ENCODE results near the gene ZMIZ1. TPM values are rescaled to one million over a fixed set of nuclear protein-coding genes. Genes with fewer than 3 reads are reported as not detected.
A peak's percentile ranks its signal among the peaks of the same experiment; 100 is the strongest.

The ZMIZ1 gene
- total RNA-seq, 1 experiment from 2014 or later = 42.3 TPM

DNA sequence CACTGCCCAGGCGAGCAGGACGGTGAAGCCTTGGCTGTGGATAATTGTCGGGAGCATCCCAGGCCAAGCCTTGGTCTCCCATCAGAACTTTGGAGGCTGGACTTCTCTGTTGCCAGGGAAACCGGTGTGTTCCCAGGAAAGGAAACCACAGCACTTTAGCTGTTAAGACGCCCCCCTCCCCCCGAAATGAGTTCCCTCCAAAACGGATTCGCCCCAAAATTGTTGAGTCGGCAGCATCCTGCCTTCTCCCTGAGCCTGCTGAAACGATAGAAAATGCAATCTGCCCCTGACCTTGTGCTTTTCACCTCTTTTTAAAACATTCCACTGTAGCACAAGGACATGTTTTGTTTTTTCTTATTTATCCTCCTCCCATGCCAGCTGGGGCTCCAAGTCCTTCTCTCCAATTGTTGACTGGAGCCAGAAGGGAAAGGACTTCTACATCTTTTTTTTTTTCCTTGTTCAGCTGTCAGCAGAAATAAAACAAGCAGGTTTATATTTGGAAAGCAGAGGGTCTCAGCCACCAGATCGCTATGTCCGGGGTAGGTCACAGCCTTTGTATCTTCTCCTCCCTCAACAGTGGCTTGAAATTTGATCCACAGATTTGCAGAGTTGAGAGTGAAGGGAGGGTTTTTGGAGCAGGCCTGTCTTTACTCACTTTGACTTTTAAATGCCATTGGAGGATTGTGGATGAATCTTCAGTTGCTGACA, 116.5 kb downstream of the ZMIZ1 start:
- BruUV-seq (replicated peaks) = no TSS peak
- Histone ChIP-seq H3K36me3 (ENCODE audit: control insufficient read depth, insufficient read depth, low read length) (peaks cover 4% of the 10 kb centered on the region), H3K9me3 (no peaks in the 10 kb centered on the region), H3K4me3 (ENCODE audit: low read depth, low read length) (no peak overlapping the region), H3K4me1 (peaks cover 76% of the 10 kb centered on the region), H3K27me3 (replicated peaks; ENCODE audit: control insufficient read depth, insufficient read depth, low read length) (no peaks in the 10 kb centered on the region)
- Mint-ChIP-seq H3K36me3 (ENCODE audit: insufficient read depth, unreplicated experiment) (peaks cover 32% of the 10 kb centered on the region), H3K27me3 (ENCODE audit: insufficient read depth, unreplicated experiment) (no peaks in the 10 kb centered on the region), H3K4me1 (ENCODE audit: low read depth, unreplicated experiment) (peaks cover 55% of the 10 kb centered on the region), H3K27ac (ENCODE audit: unreplicated experiment) (peak overlapping the region; percentile 91), H3K4me3 (ENCODE audit: unreplicated experiment) (no peak overlapping the region), H3K9me3 (ENCODE audit: unreplicated experiment) (no peaks in the 10 kb centered on the region)
- DNase-seq = no peak
- intact Hi-C loops (cut with micrococcal nuclease; ENCODE audit: unreplicated experiment) = no loop called here
- TF ChIP-seq, protein P1, sequence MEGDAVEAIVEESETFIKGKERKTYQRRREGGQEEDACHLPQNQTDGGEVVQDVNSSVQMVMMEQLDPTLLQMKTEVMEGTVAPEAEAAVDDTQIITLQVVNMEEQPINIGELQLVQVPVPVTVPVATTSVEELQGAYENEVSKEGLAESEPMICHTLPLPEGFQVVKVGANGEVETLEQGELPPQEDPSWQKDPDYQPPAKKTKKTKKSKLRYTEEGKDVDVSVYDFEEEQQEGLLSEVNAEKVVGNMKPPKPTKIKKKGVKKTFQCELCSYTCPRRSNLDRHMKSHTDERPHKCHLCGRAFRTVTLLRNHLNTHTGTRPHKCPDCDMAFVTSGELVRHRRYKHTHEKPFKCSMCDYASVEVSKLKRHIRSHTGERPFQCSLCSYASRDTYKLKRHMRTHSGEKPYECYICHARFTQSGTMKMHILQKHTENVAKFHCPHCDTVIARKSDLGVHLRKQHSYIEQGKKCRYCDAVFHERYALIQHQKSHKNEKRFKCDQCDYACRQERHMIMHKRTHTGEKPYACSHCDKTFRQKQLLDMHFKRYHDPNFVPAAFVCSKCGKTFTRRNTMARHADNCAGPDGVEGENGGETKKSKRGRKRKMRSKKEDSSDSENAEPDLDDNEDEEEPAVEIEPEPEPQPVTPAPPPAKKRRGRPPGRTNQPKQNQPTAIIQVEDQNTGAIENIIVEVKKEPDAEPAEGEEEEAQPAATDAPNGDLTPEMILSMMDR (IDR thresholded peaks at IDR 0.05; ENCODE audit: insufficient read depth in 1 of 2, low read depth in 1 of 2, low read length in 1 of 2, severe bottlenecking in 1 of 2, unreplicated experiment in 1 of 2) = no peak
- ChIA-PET POLR2A (no interaction called here), CTCF (no interaction called here)

DNA sequence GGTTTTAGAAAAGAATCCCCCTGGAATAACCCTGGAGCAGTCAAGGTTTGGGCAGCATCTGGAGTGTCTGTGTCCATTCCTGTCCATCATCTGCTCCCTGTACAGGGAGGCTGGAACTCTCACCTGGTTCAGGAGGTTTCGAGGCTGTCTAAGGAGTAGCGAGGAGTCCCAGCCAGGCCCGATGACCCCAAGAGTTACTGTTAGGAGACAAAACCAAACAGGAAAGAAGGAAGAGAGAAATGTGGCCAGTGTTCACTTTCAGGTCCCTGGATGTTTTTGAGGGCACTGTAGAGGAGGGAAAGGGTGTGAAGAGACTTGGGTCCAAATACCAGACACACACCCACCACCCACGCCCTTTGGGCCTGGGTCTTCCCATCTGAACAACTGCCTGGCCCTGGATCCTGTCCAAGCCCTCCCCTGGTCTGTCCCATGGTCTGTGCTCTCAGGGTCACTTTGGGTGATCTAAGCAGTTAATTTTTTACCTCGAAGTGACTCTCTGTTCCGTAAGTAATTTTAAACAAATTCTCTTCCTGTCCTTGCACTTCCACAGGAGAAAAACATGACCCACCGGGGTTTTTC, 117.1 kb downstream of the ZMIZ1 start:
- peak overlapping the region; percentile 91 for H3K27ac Mint-ChIP-seq (ENCODE audit: unreplicated experiment)
- peaks cover 76% of the 10 kb centered on the region for H3K4me1 ChIP-seq

DNA sequence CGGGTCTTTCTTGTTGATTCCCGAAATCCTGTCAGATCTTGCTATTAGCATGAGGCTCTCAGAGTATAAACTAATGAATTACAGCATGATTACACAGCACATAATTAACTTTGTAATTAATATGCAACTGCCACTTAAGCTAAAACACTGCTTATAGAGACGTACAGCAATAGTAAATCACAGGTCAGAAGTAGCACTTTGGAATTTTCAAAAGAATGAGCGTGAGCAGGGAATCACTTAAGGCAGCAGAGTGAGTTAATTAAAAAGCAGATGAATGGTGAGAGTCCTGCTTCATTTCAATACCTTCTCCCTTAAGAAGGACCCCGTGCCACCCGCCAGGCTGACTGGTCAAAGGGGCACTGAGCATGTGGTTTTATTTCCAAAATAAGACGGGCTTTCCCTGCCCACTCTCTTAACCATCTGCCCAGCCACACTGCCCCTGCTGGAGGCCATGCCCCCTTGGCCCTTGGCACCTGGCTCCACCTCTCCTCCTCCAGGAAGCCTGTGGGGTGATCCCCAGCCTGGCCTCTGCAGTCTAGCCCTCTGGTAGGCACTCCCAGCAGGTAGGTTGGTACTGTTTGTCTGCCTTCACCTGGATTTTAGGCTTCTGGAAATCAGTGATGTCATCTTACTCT, 117.8 kb downstream of the ZMIZ1 start:
- H3K36me3 Mint-ChIP-seq (ENCODE audit: insufficient read depth, unreplicated experiment) = peaks cover 30% of the 10 kb centered on the region
- POLR2A ChIA-PET = no interaction called here
- H3K4me1 Mint-ChIP-seq (ENCODE audit: low read depth, unreplicated experiment) = peaks cover 55% of the 10 kb centered on the region
- H3K36me3 ChIP-seq (ENCODE audit: control insufficient read depth, insufficient read depth, low read length) = peaks cover 4% of the 10 kb centered on the region
- H3K9me3 ChIP-seq = no peaks in the 10 kb centered on the region
- H3K4me3 ChIP-seq (ENCODE audit: low read depth, low read length) = no peak overlapping the region
- no TSS peak for BruUV-seq (replicated peaks)
- H3K27me3 ChIP-seq (replicated peaks; ENCODE audit: control insufficient read depth, insufficient read depth, low read length) = no peaks in the 10 kb centered on the region
- no peaks in the 10 kb centered on the region for H3K27me3 Mint-ChIP-seq (ENCODE audit: insufficient read depth, unreplicated experiment)
- intact Hi-C loops (cut with micrococcal nuclease; ENCODE audit: unreplicated experiment) = no loop called here
- CTCF ChIA-PET = no interaction called here
- TF ChIP-seq, protein P1 (IDR thresholded peaks at IDR 0.05; ENCODE audit: insufficient read depth in 1 of 2, low read depth in 1 of 2, low read length in 1 of 2, severe bottlenecking in 1 of 2, unreplicated experiment in 1 of 2) = no peak
- peaks cover 76% of the 10 kb centered on the region for H3K4me1 ChIP-seq
- H3K4me3 Mint-ChIP-seq (ENCODE audit: unreplicated experiment) = no peak overlapping the region
- no peak for DNase-seq
- peak overlapping the region; percentile 91 for H3K27ac Mint-ChIP-seq (ENCODE audit: unreplicated experiment)
- no peaks in the 10 kb centered on the region for H3K9me3 Mint-ChIP-seq (ENCODE audit: unreplicated experiment)

More for the DNA sequence above, 117.1 kb downstream of the ZMIZ1 start:
- peaks cover 55% of the 10 kb centered on the region for H3K4me1 Mint-ChIP-seq (ENCODE audit: low read depth, unreplicated experiment)
- no peak overlapping the region for H3K4me3 Mint-ChIP-seq (ENCODE audit: unreplicated experiment)
- CTCF ChIA-PET = no interaction called here
- Histone ChIP-seq H3K4me3 (ENCODE audit: low read depth, low read length) (no peak overlapping the region), H3K36me3 (ENCODE audit: control insufficient read depth, insufficient read depth, low read length) (peaks cover 4% of the 10 kb centered on the region), H3K27me3 (replicated peaks; ENCODE audit: control insufficient read depth, insufficient read depth, low read length) (no peaks in the 10 kb centered on the region), H3K9me3 (no peaks in the 10 kb centered on the region)
- BruUV-seq (replicated peaks) = no TSS peak
- H3K27me3 Mint-ChIP-seq (ENCODE audit: insufficient read depth, unreplicated experiment) = no peaks in the 10 kb centered on the region
- POLR2A ChIA-PET = no interaction called here
- intact Hi-C loops (cut with micrococcal nuclease; ENCODE audit: unreplicated experiment) = no loop called here
- TF ChIP-seq, protein P1 (IDR thresholded peaks at IDR 0.05; ENCODE audit: insufficient read depth in 1 of 2, low read depth in 1 of 2, low read length in 1 of 2, severe bottlenecking in 1 of 2, unreplicated experiment in 1 of 2) = no peak
- no peak for DNase-seq
- peaks cover 32% of the 10 kb centered on the region for H3K36me3 Mint-ChIP-seq (ENCODE audit: insufficient read depth, unreplicated experiment)
- H3K9me3 Mint-ChIP-seq (ENCODE audit: unreplicated experiment) = no peaks in the 10 kb centered on the region

Measured in Caco-2 (cell line).